ENCODE data around the gene S100A9.

- TF ChIP-seq CTCF (conservative IDR thresholded peaks at IDR 0.05), result no peak
- no peak for TF ChIP-seq ZFX (IDR thresholded peaks at IDR 0.05)
These were observed 45.0 kb upstream of the S100A9 start, which contains the start of gene PGLYRP3 for GRCh38 chr1:153312570-153313186.

Data from C4-2B (cell line).